Activated CD4-positive, alpha-beta T cell treated with anti-CD3 and anti-CD28 coated beads for 36 hours (primary cell): ENCODE results near the gene PEA15. TPM values are rescaled to one million over a fixed set of nuclear protein-coding genes. Genes with fewer than 3 reads are reported as not detected.

Experiments
- ATAC-seq: fragments of 200-7000 bp; cut with Tn5 transposase; one replicate; pipeline ENCODE4 v1.10.0; 2021; ENCODE audit warnings: mild to moderate bottlenecking, moderate library complexity
- CTCF ChIA-PET: fragments of 350-600 bp; sonication (Branson Sonifier 250); formaldehyde crosslinking; loops from one replicate; lab custom pipeline; 2021; ENCODE audit warnings: antibody characterized with exemption; lab: Charles Lee
- POLR2A ChIA-PET: fragments of 350-600 bp; sonication (Branson Sonifier 250); formaldehyde crosslinking; loops from one replicate; lab custom pipeline; 2021; ENCODE audit warnings: antibody characterized with exemption, inconsistent platforms; lab: Charles Lee
- DNase-seq: peaks from one replicate; pipeline ENCODE4 v3.0.0-alpha.2; 2020
- H3K27ac Mint-ChIP-seq: one replicate; pipeline ENCODE4 v1.8.0; 2021; ENCODE audit warnings: mixed read lengths
- H3K27me3 Mint-ChIP-seq: one replicate; pipeline ENCODE4 v1.8.0; 2021; ENCODE audit warnings: mixed read lengths
- H3K36me3 Mint-ChIP-seq: one replicate; pipeline ENCODE4 v1.8.0; 2021; ENCODE audit warnings: low read depth, mixed read lengths
- H3K4me1 Mint-ChIP-seq: one replicate; pipeline ENCODE4 v1.8.0; 2021; ENCODE audit warnings: mixed read lengths
- H3K4me3 Mint-ChIP-seq: one replicate; pipeline ENCODE4 v1.8.0; 2021; ENCODE audit warnings: mild to moderate bottlenecking, moderate library complexity, mixed read lengths
- H3K9me3 Mint-ChIP-seq: one replicate; pipeline ENCODE4 v1.8.0; 2021; ENCODE audit warnings: low read depth, mixed read lengths
- intact Hi-C, 2 experiments: fragments of 100-400 bp; cut with DNase I in 1 of 2; cut with micrococcal nuclease in 1 of 2; formaldehyde crosslinking; loops; one replicate each; pipeline versions ENCODE4 v1.14.2 to v1.15.1; 2022 to 2024; cut with DNase I, micrococcal nuclease
- total RNA-seq, 2 experiments: library from RNA; stranded (reverse); gene quantifications; one replicate each; pipeline ENCODE4 v1.2.3, GENCODE V29; 2021

Gene PEA15
- total RNA-seq, 2 experiments from 2014 or later = 42.5 to 63.4 TPM

DNA sequence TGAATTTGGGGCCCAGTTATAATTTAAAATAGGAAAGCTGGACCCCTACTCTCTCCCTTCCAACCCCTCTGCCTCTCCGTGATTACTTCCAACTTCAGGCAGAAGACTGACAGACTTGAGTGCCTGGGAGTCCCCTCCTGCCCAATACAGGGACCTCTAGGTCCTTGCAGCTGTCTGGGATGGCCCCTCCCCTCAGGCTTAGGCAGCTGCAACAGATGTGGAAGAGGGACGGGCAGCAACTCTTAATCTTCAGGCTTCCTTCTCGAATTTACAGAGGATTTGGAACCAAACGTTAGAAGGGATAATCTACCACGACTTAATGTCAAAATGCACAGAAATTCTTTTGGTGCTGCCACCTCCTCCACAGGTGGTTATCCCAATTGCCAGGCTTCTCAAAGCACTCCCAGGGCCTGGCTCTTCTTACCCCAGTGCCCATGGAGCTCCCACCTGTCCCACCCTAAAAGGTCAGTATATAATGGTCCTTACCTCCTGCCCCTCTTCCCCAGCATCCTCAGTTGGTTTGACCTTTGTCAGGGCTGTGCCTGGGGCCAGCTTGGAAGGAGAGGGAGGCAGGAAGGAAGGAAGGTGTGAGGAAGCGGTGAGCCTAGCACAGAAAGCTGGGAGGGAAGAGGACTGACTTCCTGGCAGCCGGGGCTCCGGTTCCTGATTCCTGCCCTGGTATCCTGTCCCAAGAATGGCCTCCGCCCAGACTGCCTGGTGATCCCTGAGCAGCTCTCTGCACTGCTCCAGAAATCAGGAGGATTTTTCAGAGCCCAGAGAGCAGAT lies 2.8 kb downstream of the PEA15 start:
- no peaks in the 10 kb centered on the region for H3K27me3 Mint-ChIP-seq
- intact Hi-C loops = loop anchor here in 1 of 2 experiments (10.0 kb wide), 1 partner anchor 283 kb away; the partner anchor contains the start of gene TAGLN2
- DNase-seq (no peak), ATAC-seq (no peak)
- peak overlapping the region; percentile 22 for H3K27ac Mint-ChIP-seq
- ChIA-PET POLR2A (no interaction called here), CTCF (interaction anchor here (0.6 to 1.4 kb wide), 3 partner anchors 18 to 107 kb away, joined by 3 to 5 read pairs (median 4); no protein-coding TSS in a partner anchor)
- peaks cover 48% of the 10 kb centered on the region for H3K4me1 Mint-ChIP-seq
- H3K36me3 Mint-ChIP-seq = peaks cover 29% of the 10 kb centered on the region
- H3K9me3 Mint-ChIP-seq = no peaks in the 10 kb centered on the region
- no peak overlapping the region for H3K4me3 Mint-ChIP-seq

DNA sequence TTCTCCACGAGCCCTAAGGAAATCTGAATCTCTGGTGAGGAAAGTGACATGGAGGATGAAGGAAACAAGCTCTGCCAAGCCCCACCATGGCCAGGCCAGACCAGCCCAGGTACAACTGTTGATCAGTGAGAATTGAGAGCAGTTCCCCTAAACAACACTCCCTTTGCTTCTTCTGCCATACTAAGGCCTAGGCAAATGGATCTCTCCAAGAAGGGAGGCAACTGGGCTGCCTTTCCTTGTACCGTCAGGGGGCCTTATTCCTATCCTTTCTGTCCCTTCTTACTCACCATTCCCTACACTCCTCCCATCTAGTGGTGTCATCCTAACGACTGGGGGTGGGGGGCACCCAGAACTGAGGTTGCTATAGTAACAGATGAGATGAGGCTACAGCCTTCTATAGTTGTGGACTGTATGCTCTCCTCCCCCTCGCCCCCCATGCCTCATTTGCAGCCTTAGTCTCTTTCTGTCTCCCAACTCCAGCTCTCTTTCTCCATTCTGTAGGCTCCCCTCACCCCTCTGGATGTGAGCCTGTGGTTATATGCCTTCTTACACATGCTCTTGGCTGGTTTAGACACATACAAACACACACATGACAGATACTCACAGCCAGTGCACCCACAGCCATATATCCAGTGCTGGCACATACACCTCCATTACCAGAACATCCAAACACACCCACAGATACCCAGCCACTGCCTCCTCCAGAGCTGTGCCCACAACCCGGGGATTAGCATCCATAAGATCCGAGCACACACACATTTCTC lies 3.6 kb downstream of the PEA15 start:
- Mint-ChIP-seq H3K4me1 (peaks cover 48% of the 10 kb centered on the region), H3K27me3 (no peaks in the 10 kb centered on the region), H3K36me3 (peaks cover 34% of the 10 kb centered on the region), H3K27ac (peak overlapping the region; percentile 27), H3K9me3 (no peaks in the 10 kb centered on the region), H3K4me3 (no peak overlapping the region)
- no peak for DNase-seq
- ATAC-seq = no peak
- POLR2A ChIA-PET = no interaction called here
- intact Hi-C loops = loop anchor here in 1 of 2 experiments (10.0 kb wide), 1 partner anchor 284 kb away; the partner anchor contains the start of gene TAGLN2
- CTCF ChIA-PET = interaction anchor here (0.6 to 1.4 kb wide), 3 partner anchors 17 to 108 kb away, joined by 3 to 5 read pairs (median 4); no protein-coding TSS in a partner anchor

DNA sequence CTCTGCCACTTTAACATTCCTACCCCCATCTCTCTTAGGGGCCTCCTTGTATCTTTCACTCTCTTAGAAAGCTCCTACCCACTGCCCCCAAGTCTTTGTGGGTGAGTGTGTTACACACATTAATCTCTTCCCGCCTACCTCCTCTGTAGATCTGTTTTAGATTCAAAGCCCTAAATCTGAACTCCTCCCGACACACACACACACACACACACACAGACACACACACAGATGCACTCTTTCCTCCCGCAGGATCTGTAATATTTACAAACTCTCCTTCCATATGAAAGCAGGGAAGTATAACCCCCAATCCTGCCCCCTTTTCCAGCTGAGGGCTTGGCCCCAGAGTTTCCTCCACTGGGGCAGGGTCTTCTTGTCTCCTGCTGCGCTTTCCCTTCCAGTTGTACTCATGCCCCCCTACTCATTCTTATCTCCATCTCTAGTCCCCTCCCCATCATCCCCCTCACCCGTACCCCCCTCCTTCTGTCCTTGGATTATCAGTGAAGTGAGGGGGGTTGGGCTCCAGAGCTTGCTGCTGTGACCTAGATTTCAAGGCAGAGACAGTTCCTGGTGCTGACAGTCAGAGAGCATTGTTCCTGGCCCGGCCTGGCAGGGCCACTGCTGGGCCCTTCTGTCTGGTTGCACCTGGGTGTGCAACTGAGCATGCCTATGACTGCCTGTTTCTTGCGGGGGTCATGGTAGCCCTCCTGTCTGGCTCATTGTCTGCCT lies 4.3 kb downstream of the PEA15 start:
- CTCF ChIA-PET = interaction anchor here (1.4 kb wide), 1 partner anchor 17 kb away, joined by 4 read pairs; no protein-coding TSS in a partner anchor
- H3K4me3 Mint-ChIP-seq = no peak overlapping the region
- no peak for ATAC-seq
- no peak for DNase-seq
- H3K36me3 Mint-ChIP-seq = peaks cover 38% of the 10 kb centered on the region
- POLR2A ChIA-PET = interaction anchor here (0.6 kb wide), 1 partner anchor 48 kb away, joined by 6 read pairs; no protein-coding TSS in a partner anchor
- H3K27ac Mint-ChIP-seq = peak overlapping the region; percentile 27
- intact Hi-C loops = loop anchor here in 1 of 2 experiments (10.0 kb wide), 1 partner anchor 285 kb away; the partner anchor contains the start of gene TAGLN2
- H3K9me3 Mint-ChIP-seq = no peaks in the 10 kb centered on the region
- no peaks in the 10 kb centered on the region for H3K27me3 Mint-ChIP-seq
- H3K4me1 Mint-ChIP-seq = peaks cover 42% of the 10 kb centered on the region

DNA sequence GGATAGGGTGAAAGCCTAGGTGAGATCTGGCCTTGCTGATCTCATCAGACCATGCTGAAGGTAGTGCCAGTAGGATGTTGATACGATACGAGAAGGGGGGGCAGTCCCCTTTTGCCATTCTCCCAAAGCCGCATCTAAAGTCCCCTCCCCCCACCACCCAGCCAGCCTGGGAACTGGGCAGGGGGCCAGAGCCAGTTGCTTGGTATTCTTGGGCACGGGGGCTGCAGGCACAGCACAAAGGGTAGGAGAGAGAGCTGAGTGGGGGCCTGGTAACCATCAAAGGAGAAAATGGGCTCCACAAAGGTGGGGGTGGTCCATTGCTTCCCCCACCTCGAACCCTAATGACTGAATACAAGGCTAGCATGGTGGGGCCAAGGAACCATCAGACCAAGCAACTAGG lies 5.4 kb downstream of the PEA15 start:
- ChIA-PET CTCF (interaction anchor here (0.7 to 1.5 kb wide), 3 partner anchors 42 to 161 kb away, joined by 3 to 5 read pairs (median 3); no protein-coding TSS in a partner anchor), POLR2A (no interaction called here)
- Mint-ChIP-seq H3K36me3 (peaks cover 39% of the 10 kb centered on the region), H3K4me3 (no peak overlapping the region), H3K9me3 (no peaks in the 10 kb centered on the region), H3K27me3 (no peaks in the 10 kb centered on the region), H3K27ac (no peak overlapping the region), H3K4me1 (peaks cover 39% of the 10 kb centered on the region)
- intact Hi-C loops = no loop called here
- ATAC-seq = no peak
- no peak for DNase-seq

DNA sequence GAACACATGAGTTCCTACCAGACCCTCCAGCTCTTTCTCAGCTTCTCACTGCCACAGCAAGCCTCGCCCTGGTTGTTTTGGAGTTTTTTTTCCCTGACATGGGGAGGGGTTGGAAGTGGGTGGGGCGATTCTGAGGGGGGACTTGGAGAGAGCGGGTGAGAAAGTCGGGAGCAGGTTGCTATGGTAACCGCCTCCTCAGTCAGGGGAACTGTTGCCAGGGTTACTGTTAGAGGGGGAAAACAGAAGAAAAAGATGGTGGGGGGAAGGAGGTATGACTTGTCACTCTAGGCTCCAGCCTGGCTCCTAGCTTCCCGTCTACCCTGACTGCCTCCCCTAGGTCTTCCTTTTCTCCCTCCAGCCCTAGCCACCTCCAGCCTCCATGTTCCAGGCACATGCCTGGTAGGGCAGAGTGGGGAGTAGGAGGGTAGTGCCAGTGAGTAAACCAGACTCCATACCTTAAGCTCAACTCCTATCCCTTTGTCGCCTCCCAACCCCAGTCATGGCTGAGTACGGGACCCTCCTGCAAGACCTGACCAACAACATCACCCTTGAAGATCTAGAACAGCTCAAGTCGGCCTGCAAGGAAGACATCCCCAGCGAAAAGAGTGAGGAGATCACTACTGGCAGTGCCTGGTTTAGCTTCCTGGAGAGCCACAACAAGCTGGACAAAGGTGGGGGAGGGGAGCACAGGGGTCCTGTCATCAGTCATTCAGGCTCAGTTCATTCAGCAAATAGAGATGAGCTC lies 6.0 kb downstream of the PEA15 start:
- no peak for ATAC-seq
- Mint-ChIP-seq H3K36me3 (peaks cover 42% of the 10 kb centered on the region), H3K9me3 (no peaks in the 10 kb centered on the region), H3K4me1 (peaks cover 36% of the 10 kb centered on the region), H3K27me3 (no peaks in the 10 kb centered on the region), H3K4me3 (no peak overlapping the region), H3K27ac (no peak overlapping the region)
- intact Hi-C loops = no loop called here
- CTCF ChIA-PET = interaction anchor here (0.7 to 1.5 kb wide), 3 partner anchors 41 to 160 kb away, joined by 3 to 5 read pairs (median 3); no protein-coding TSS in a partner anchor
- no peak for DNase-seq
- POLR2A ChIA-PET = no interaction called here

DNA sequence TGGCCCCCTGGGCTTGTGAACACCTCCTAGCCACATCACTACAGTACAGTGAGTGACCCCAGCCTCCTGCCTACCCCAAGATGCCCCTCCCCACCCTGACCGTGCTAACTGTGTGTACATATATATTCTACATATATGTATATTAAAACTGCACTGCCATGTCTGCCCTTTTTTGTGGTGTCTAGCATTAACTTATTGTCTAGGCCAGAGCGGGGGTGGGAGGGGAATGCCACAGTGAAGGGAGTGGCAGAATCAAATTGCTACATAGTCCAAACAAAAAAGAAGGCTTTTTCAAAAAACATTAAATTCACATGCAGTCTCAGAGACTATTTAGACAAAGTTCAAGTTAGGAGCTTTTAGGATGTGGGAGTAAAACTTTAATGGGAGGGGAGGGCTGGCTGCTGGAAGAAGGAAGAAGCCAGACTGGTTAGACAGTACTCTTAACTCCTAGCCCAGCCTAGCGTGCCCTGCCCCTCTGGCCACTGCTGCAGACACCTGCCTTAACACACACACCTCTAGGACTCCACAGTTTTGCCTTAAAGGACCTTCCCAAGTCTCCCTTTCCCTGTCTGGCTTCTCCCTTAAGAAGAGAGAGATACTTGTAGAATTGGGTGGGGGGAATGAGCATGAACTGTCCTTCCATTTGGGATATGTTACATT lies 9.4 kb downstream of the PEA15 start:
- POLR2A ChIA-PET = no interaction called here
- Mint-ChIP-seq H3K36me3 (peaks cover 36% of the 10 kb centered on the region), H3K4me3 (no peak overlapping the region), H3K9me3 (no peaks in the 10 kb centered on the region), H3K4me1 (peaks cover 9% of the 10 kb centered on the region), H3K27me3 (no peaks in the 10 kb centered on the region), H3K27ac (no peak overlapping the region)
- ATAC-seq (no peak), DNase-seq (no peak)
- CTCF ChIA-PET = no interaction called here
- intact Hi-C loops = no loop called here

DNA sequence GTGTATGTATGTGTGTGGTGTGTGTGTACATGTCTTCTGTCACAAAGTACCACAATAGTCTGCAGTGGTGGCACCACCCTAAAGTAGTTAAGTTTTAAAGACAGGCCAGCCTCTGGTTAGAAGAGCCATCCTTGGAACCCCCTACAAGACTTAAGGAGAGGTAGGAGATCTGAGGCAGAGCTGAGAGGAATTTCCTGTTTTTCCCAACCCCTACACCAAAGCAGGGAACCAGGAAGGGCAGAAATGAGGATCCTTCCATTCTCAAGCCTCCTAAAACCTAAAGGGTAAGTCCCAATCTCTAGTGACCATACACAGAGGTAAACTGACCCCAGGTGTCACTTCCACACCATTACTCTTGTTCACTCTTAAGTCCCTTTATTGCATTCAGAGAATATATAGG lies 11.1 kb downstream of the PEA15 start:
- no peaks in the 10 kb centered on the region for H3K9me3 Mint-ChIP-seq
- intact Hi-C loops = no loop called here
- ChIA-PET CTCF (no interaction called here), POLR2A (no interaction called here)
- ATAC-seq = no peak
- H3K27me3 Mint-ChIP-seq = no peaks in the 10 kb centered on the region
- no peak overlapping the region for H3K4me3 Mint-ChIP-seq
- H3K36me3 Mint-ChIP-seq = peaks cover 45% of the 10 kb centered on the region
- no peak overlapping the region for H3K27ac Mint-ChIP-seq
- no peaks in the 10 kb centered on the region for H3K4me1 Mint-ChIP-seq
- DNase-seq = no peak

DNA sequence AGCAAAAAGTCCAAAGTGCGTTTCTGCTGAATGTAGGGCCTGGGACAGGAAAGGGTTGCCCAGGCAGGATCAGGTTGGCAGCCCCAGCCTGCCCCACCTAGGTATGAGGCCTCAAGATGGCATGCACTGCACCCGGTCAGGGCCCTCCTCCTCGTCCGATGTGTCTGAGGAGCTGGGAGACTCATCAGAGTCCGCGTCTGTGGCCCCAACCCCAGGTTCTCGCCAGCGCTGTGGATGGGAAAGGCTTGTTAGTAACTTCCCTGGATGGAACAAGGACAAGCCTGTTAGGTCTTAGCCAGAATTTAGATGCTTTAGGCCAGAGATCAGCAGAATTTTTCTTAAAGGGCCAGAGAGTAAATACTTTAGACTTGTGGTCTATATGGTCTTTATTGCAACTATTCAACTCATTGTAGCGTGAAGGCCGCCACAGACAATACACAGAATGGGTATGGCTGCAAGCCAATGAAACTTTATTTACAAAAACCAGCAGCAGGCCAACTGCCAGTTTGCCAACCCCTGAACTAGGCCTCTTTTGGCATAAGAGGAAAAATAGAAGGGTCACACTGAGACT lies 12.4 kb downstream of the PEA15 start:
- Mint-ChIP-seq H3K27me3 (no peaks in the 10 kb centered on the region), H3K9me3 (no peaks in the 10 kb centered on the region), H3K4me3 (no peak overlapping the region), H3K36me3 (peaks cover 45% of the 10 kb centered on the region), H3K27ac (peak overlapping the region; percentile 21), H3K4me1 (no peaks in the 10 kb centered on the region)
- POLR2A ChIA-PET = no interaction called here
- intact Hi-C loops = no loop called here
- CTCF ChIA-PET = interaction anchor here (0.7 kb wide), 1 partner anchor 116 kb away, joined by 3 read pairs; no protein-coding TSS in a partner anchor
- no peak for DNase-seq
- no peak for ATAC-seq

DNA sequence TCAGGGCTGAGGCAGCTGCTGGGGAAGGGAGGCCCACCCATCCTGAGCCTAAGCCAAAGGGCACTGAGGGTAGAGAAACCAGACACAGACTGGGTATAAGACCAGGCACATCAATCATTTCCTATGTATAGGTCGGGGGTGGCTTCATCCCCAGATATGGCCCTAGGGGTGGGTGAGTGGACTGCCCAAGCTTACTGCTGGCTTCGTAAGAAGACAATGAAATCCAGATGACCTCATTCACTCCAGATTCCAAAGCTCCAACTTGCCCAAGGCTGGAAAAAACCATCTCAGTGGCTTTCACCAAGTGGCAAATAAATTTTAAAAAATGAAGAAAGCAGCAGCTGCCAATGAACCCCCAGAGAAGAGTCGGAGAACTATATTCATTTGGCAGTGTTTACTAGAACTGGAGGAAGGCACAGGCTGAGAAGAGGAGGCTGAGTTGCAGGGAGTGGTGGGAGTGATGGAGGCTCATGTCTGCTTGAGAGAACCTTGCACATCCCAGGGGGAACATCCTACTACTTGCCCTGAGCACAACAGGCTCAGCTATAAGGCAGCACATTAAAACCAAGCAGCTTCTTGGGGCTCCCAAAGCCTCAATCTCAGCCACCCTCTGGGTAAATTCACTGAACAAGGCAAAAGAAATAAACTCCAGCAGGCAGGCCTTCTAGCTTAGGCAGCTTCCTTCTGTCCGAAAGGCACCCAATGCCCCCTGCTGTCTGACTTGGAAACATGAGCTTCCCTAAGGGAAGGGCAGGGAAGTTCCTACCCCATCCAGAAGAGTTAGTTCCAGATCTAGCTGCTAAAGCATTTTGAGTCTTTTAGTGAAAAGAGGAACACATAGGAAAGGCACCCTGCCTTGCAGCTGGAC lies 14.1 kb downstream of the PEA15 start:
- Mint-ChIP-seq H3K27ac (no peak overlapping the region), H3K27me3 (no peaks in the 10 kb centered on the region), H3K4me3 (no peak overlapping the region), H3K4me1 (no peaks in the 10 kb centered on the region), H3K36me3 (peaks cover 41% of the 10 kb centered on the region), H3K9me3 (no peaks in the 10 kb centered on the region)
- no peak for ATAC-seq
- DNase-seq = no peak
- ChIA-PET CTCF (interaction anchor here (0.6 to 1.9 kb wide), 15 partner anchors 9 to 134 kb away, joined by 3 to 7 read pairs (median 4); no protein-coding TSS in a partner anchor), POLR2A (interaction anchor here (0.7 kb wide), 1 partner anchor 47 kb away, joined by 3 read pairs; no protein-coding TSS in a partner anchor)
- intact Hi-C loops = no loop called here
